Liver (tissue), 9 donors: Measurements from ENCODE around the gene NUBPL. TPM values are rescaled to one million over a fixed set of nuclear protein-coding genes. Genes with fewer than 3 reads are reported as not detected.

Experiments used
- DNase-seq: peaks from one replicate; pipeline ENCODE4 v3.0.0-alpha.2; 2017; ENCODE audit warnings: low spot score
- H3K27ac ChIP-seq, 2 donors: one replicate each; pipeline ENCODE4 v1.7.0; 2013; ENCODE audit warnings: inconsistent platforms in 2 of 2, low read length in 2 of 2, control low read depth in 1 of 2, low read depth in 1 of 2, mild to moderate bottlenecking in 1 of 2
- H3K27me3 ChIP-seq, 4 donors: one replicate each; pipeline versions ENCODE4 v1.6.1 to v1.7.0; 2013; ENCODE audit warnings: low read length in 3 of 4, inconsistent platforms in 1 of 4, mild to moderate bottlenecking in 1 of 4, moderate library complexity in 1 of 4; ENCODE audit not compliant: control insufficient read depth in 4 of 4, insufficient read depth in 4 of 4
- H3K36me3 ChIP-seq, 4 donors: one replicate each; pipeline versions ENCODE4 v1.6.1 to v1.7.0; 2013; ENCODE audit warnings: low read length in 3 of 4, mild to moderate bottlenecking in 3 of 4, low read depth in 1 of 4, moderate library complexity in 1 of 4; ENCODE audit not compliant: control insufficient read depth in 4 of 4, insufficient read depth in 3 of 4
- H3K4me1 ChIP-seq, 4 donors: one replicate each; pipeline versions ENCODE4 v1.6.1 to v1.7.0; 2013; ENCODE audit warnings: low read length in 3 of 4, mild to moderate bottlenecking in 3 of 4, moderate library complexity in 1 of 4; ENCODE audit not compliant: control insufficient read depth in 4 of 4, insufficient read depth in 4 of 4
- H3K4me3 ChIP-seq, 3 donors: one replicate each; pipeline versions ENCODE4 v1.6.1 to v1.7.0; 2013; ENCODE audit warnings: low read length in 3 of 3, control low read depth in 1 of 3, low read depth in 1 of 3, mild to moderate bottlenecking in 1 of 3
- H3K9ac ChIP-seq, 2 donors: one replicate each; pipeline ENCODE4 v1.7.0; 2013; ENCODE audit warnings: low read length in 2 of 2, mild to moderate bottlenecking in 2 of 2, moderate library complexity in 2 of 2, control low read depth in 1 of 2, low read depth in 1 of 2
- H3K9me3 ChIP-seq, 4 donors: one replicate each; pipeline versions ENCODE4 v1.6.1 to v1.7.0; 2013; ENCODE audit warnings: low read length in 3 of 4; ENCODE audit not compliant: control insufficient read depth in 4 of 4
- EGR1 ChIP-seq, 2 donors: IDR thresholded peaks; 2 replicates each; pipeline ENCODE4 v1.6.1; 2016 to 2018; ENCODE audit warnings: antibody characterized with exemption in 2 of 2, low read depth in 2 of 2
- FOXA1 ChIP-seq: IDR thresholded peaks from 2 replicates; pipeline ENCODE4 v1.6.1; 2016; ENCODE audit warnings: antibody characterized with exemption
- FOXA2 ChIP-seq: IDR thresholded peaks from 2 replicates; pipeline ENCODE4 v1.6.1; 2016; ENCODE audit warnings: antibody characterized with exemption
- GABPA ChIP-seq, 2 donors: IDR thresholded peaks in 1 of 2; conservative IDR thresholded peaks in 1 of 2; 2 replicates each; pipeline ENCODE4 v1.6.1; 2016; ENCODE audit warnings: antibody characterized with exemption in 2 of 2, mild to moderate bottlenecking in 1 of 2, moderate library complexity in 1 of 2
- HNF4A ChIP-seq, 2 donors: conservative IDR thresholded peaks; 2 replicates each; pipeline ENCODE4 v1.6.1; 2016; ENCODE audit warnings: antibody characterized with exemption in 2 of 2, mild to moderate bottlenecking in 2 of 2
- JUND ChIP-seq, 2 donors: IDR thresholded peaks; 2 replicates each; pipeline ENCODE4 v1.6.1; 2016; ENCODE audit warnings: antibody characterized with exemption in 2 of 2
- MAX ChIP-seq: IDR thresholded peaks from 2 replicates; pipeline ENCODE4 v1.6.1; 2016; ENCODE audit warnings: antibody characterized with exemption
- NR2F2 ChIP-seq: IDR thresholded peaks from 2 replicates; pipeline ENCODE4 v1.6.1; 2016; ENCODE audit warnings: antibody characterized with exemption
- RAD21 ChIP-seq, 2 donors: IDR thresholded peaks; 2 replicates each; pipeline ENCODE4 v1.6.1; 2016; ENCODE audit warnings: antibody characterized with exemption in 2 of 2, mild to moderate bottlenecking in 2 of 2
- RXRA ChIP-seq, 2 donors: IDR thresholded peaks; 2 replicates each; pipeline ENCODE4 v1.6.1; 2017 to 2018; ENCODE audit warnings: antibody characterized with exemption in 2 of 2, mild to moderate bottlenecking in 1 of 2
- SP1 ChIP-seq: IDR thresholded peaks from 2 replicates; pipeline ENCODE4 v1.6.1; 2018; ENCODE audit warnings: antibody characterized with exemption, mild to moderate bottlenecking
- TAF1 ChIP-seq: conservative IDR thresholded peaks from 2 replicates; pipeline ENCODE4 v1.6.1; 2016; ENCODE audit warnings: antibody characterized with exemption, mild to moderate bottlenecking
- YY1 ChIP-seq: IDR thresholded peaks from 2 replicates; pipeline ENCODE4 v1.6.1; 2016; ENCODE audit warnings: antibody characterized with exemption, mild to moderate bottlenecking
- ZBTB33 ChIP-seq: IDR thresholded peaks from 2 replicates; pipeline ENCODE4 v1.6.1; 2016; ENCODE audit warnings: antibody characterized with exemption
- WGBS: extraction: QIAGEN DNeasy Blood & Tissue Kit; methylation state at CpG from one replicate; pipeline ENCODE4 v1.1.7; 2013; 5-methylcytosine and 5-hydroxymethylcytosine counted together
- polyA plus RNA-seq, 2 donors: library from polyadenylated mRNA; stranded (reverse) in 1 of 2; unstranded in 1 of 2; fragments of 200-250 nt in 1 of 2; fragments of >200 nt in 1 of 2; fragmentation: Nextera tagmentation in 1 of 2; extraction: Ambion mirVana in 1 of 2; gene quantifications; one replicate each; pipeline versions ENCODE4 v1.2.1 to v1.2.3, GENCODE V29; 2013 to 2015
- total RNA-seq, 2 donors: library from RNA; depleted of rRNA; stranded (reverse); fragments of >200 nt; gene quantifications; one replicate each; pipeline ENCODE4 v1.2.3, GENCODE V29; 2014
- TF ChIP-seq, protein P1 (sequence below): IDR thresholded peaks from 2 replicates; pipeline ENCODE4 v1.6.1; 2016; ENCODE audit warnings: antibody characterized with exemption, mild to moderate bottlenecking
- TF ChIP-seq, protein P2 (sequence below): IDR thresholded peaks from 2 replicates; pipeline ENCODE4 v1.6.1; 2016; ENCODE audit warnings: antibody characterized with exemption
- TF ChIP-seq, protein P3 (sequence below): fragments of 150-350 bp; IDR thresholded peaks from 2 replicates; pipeline ENCODE4 v1.5.1; 2017; ENCODE audit warnings: improper control_type of control experiment, low read depth, low read length; ENCODE audit not compliant: missing input control
- donor health status: healthy.
- donor health status: healthy.
- donor health status: healthy.
- donor health status: healthy.
- donor health status: healthy.

NUBPL gene
- total and polyA plus RNA-seq, 4 donors, result 4.2 to 9.3 (median 6.7) TPM

DNA sequence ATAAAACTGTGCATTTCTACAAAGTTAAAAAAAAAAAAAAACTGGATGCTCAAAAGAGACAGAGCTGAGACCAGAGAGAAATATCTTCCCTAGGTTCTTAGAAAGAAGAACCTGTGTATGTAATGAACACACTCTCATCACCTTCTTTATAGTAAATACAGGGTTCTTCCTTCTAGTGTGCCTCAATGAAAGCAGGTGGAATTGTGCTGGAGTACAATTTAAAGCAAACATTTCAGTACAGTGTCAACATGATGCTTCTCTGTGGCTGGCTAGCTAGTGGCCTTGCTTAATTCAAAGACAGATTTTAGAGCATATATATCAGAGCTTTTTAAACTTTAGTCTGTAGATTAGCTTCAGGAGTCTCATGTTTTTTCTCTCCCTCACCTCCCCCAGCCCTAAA lies 266.1 kb downstream of the NUBPL start:
- H3K4me1 ChIP-seq, result no peaks in the 10 kb centered on the region
- TF ChIP-seq, protein P1, sequence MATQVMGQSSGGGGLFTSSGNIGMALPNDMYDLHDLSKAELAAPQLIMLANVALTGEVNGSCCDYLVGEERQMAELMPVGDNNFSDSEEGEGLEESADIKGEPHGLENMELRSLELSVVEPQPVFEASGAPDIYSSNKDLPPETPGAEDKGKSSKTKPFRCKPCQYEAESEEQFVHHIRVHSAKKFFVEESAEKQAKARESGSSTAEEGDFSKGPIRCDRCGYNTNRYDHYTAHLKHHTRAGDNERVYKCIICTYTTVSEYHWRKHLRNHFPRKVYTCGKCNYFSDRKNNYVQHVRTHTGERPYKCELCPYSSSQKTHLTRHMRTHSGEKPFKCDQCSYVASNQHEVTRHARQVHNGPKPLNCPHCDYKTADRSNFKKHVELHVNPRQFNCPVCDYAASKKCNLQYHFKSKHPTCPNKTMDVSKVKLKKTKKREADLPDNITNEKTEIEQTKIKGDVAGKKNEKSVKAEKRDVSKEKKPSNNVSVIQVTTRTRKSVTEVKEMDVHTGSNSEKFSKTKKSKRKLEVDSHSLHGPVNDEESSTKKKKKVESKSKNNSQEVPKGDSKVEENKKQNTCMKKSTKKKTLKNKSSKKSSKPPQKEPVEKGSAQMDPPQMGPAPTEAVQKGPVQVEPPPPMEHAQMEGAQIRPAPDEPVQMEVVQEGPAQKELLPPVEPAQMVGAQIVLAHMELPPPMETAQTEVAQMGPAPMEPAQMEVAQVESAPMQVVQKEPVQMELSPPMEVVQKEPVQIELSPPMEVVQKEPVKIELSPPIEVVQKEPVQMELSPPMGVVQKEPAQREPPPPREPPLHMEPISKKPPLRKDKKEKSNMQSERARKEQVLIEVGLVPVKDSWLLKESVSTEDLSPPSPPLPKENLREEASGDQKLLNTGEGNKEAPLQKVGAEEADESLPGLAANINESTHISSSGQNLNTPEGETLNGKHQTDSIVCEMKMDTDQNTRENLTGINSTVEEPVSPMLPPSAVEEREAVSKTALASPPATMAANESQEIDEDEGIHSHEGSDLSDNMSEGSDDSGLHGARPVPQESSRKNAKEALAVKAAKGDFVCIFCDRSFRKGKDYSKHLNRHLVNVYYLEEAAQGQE, result no peak
- TF ChIP-seq NR2F2 (no peak), RAD21 (IDR thresholded peaks at IDR 0.05) (no peak), EGR1 (IDR thresholded peaks at IDR 0.05; ENCODE audit: low read depth in 2 of 2) (no peak), YY1 (no peak), RXRA (IDR thresholded peaks at IDR 0.05) (no peak), ZBTB33 (no peak), HNF4A (conservative IDR thresholded peaks at IDR 0.05) (no peak), JUND (IDR thresholded peaks at IDR 0.05) (no peak), TAF1 (no peak), FOXA1 (no peak)
- TF ChIP-seq, protein P2, sequence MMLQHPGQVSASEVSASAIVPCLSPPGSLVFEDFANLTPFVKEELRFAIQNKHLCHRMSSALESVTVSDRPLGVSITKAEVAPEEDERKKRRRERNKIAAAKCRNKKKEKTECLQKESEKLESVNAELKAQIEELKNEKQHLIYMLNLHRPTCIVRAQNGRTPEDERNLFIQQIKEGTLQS, result no peak
- TF ChIP-seq, protein P3, sequence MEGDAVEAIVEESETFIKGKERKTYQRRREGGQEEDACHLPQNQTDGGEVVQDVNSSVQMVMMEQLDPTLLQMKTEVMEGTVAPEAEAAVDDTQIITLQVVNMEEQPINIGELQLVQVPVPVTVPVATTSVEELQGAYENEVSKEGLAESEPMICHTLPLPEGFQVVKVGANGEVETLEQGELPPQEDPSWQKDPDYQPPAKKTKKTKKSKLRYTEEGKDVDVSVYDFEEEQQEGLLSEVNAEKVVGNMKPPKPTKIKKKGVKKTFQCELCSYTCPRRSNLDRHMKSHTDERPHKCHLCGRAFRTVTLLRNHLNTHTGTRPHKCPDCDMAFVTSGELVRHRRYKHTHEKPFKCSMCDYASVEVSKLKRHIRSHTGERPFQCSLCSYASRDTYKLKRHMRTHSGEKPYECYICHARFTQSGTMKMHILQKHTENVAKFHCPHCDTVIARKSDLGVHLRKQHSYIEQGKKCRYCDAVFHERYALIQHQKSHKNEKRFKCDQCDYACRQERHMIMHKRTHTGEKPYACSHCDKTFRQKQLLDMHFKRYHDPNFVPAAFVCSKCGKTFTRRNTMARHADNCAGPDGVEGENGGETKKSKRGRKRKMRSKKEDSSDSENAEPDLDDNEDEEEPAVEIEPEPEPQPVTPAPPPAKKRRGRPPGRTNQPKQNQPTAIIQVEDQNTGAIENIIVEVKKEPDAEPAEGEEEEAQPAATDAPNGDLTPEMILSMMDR, result no peak
- H3K9ac ChIP-seq, result no peak overlapping the region
- no peak for DNase-seq
- H3K4me3 ChIP-seq, result no peak overlapping the region
- H3K27ac ChIP-seq, result no peak overlapping the region
- H3K9me3 ChIP-seq, result no peaks in the 10 kb centered on the region
- H3K36me3 ChIP-seq, result peaks cover 0 to 2% (median 0%) of the 10 kb centered on the region in 4 donors
- no peaks in the 10 kb centered on the region for H3K27me3 ChIP-seq

DNA sequence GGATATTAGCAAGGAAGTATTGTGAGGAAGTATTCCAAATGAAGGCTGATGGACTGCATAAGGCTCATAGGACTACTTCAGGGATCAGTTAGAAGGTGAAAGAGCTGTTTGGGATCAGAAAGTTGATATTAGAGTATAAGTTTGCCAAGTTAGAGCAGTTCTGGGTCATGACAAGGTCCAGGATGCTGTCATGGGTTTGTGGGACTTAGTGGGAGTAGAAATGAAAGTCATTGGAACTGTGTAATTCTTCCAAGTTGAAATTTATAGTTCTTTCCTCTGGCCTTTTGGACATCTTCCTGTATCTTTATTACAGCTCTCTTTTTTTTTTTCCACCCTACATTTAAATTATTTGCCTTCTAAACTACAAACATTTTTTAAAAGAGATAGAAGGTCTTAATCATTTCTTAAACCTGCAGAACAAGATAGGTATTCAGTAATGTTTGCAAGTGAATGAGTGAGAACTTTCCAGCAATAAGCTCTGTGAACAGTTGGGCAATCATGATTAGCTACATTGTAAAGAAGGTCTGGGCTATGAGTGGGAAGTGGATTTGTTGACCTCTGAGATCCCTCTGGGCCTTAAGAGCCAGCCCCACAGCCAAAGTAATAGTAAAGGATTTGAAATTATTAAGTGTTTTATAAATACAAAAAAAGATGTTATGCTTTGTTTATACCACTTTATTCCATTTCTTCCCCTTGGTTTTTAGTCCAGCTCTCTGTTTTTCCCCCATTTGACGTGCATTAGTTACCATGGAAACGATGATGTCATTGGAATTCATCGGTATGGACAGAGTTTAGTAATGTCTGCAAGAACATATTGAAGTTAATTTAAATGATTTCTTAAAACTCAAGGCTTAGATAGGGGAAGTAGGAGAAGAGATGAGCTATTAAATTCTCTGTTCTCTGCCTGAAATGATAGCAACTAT lies 268.0 kb downstream of the NUBPL start:
- no peak overlapping the region for H3K9ac ChIP-seq
- 91% methylated on average over 3 of the region's 3 CpGs for WGBS
- H3K9me3 ChIP-seq, result no peaks in the 10 kb centered on the region
- peaks cover 0 to 2% (median 0%) of the 10 kb centered on the region in 4 donors for H3K36me3 ChIP-seq
- H3K4me1 ChIP-seq, result no peaks in the 10 kb centered on the region
- no peak overlapping the region for H3K27ac ChIP-seq
- no peaks in the 10 kb centered on the region for H3K27me3 ChIP-seq
- no peak overlapping the region for H3K4me3 ChIP-seq
- no peak for DNase-seq
- TF ChIP-seq JUND (IDR thresholded peaks at IDR 0.05) (no peak), NR2F2 (no peak), FOXA2 (no peak), GABPA (IDR thresholded peaks at IDR 0.05 in 1 of 2, conservative IDR thresholded peaks at IDR 0.05 in 1 of 2) (no peak), RAD21 (IDR thresholded peaks at IDR 0.05) (no peak), RXRA (IDR thresholded peaks at IDR 0.05) (no peak), SP1 (no peak), MAX (no peak)
- TF ChIP-seq, protein P1, result no peak
- TF ChIP-seq, protein P3, result no peak
